ENCODE results near the gene LRRC4C. TPM values are rescaled to one million over a fixed set of nuclear protein-coding genes. Genes with fewer than 3 reads are reported as not detected.

Gene LRRC4C
- polyA plus RNA-seq, 1 of the 3 experiments (the other 2 are of a cell fraction) = 0.16 TPM

- TF ChIP-seq ZBTB33 (IDR thresholded peaks at IDR 0.05; ENCODE audit: borderline replicate concordance, low read depth) = no peak
- no peak for TF ChIP-seq POLR2AphosphoS5 (IDR thresholded peaks at IDR 0.05; ENCODE audit: low read depth, low read length)
- no peak for TF ChIP-seq EZH2phosphoT487 (IDR thresholded peaks at IDR 0.05; ENCODE audit: borderline replicate concordance, low read depth)
- no peak for TF ChIP-seq RAD21 (IDR thresholded peaks at IDR 0.05; ENCODE audit: low read length)
- TF ChIP-seq SIN3A (IDR thresholded peaks at IDR 0.05; ENCODE audit: borderline replicate concordance, low read depth, low read length) = no peak
Observed at GRCh38 chr11:41323446-41323845, 136.0 kb downstream of the LRRC4C start (continued).

- no peaks in the 10 kb centered on the region for H4K20me1 ChIP-seq (ENCODE audit: insufficient read depth)
- no peak for DNase-seq
- no peaks in the 10 kb centered on the region for H3K4me1 ChIP-seq (ENCODE audit: control insufficient read depth in 1 of 2, insufficient read depth in 2 of 2, low read depth in 1 of 2, low read length in 1 of 2)
- no peak overlapping the region for H3K27ac ChIP-seq (ENCODE audit: low read depth in 2 of 2, low read length in 1 of 2)
- no peak overlapping the region for H3K4me3 ChIP-seq (ENCODE audit: low read depth in 2 of 2, low read length in 1 of 2)
- H3K9me2 ChIP-seq = no peaks in the 10 kb centered on the region
- H3K9me3 ChIP-seq = no peaks in the 10 kb centered on the region
- H3K27me3 ChIP-seq (ENCODE audit: insufficient read depth) = no peaks in the 10 kb centered on the region
- 15% methylated on average over 1 of the region's 1 CpG for WGBS (ENCODE audit: low lambda C conversion rate)
- H3K9ac ChIP-seq = no peak overlapping the region
- CTCF ChIA-PET = interaction anchor here (1.1 kb wide), 1 partner anchor 9 kb away, joined by 3 read pairs; no protein-coding TSS in a partner anchor
- H3K4me2 ChIP-seq = no peak overlapping the region
- no peaks in the 10 kb centered on the region for H3K36me3 ChIP-seq (replicated peaks in 1 of 2; ENCODE audit: control insufficient read depth in 1 of 2, insufficient read depth in 2 of 2, low read length in 1 of 2)
- no peaks in the 10 kb centered on the region for H3F3A ChIP-seq (replicated peaks; ENCODE audit: insufficient read depth)
- no peaks in the 10 kb centered on the region for H3K79me2 ChIP-seq (ENCODE audit: insufficient read depth)
- no peak for TF ChIP-seq TEAD4 (IDR thresholded peaks at IDR 0.05; ENCODE audit: borderline replicate concordance, insufficient read depth)
- TF ChIP-seq NFIC (IDR thresholded peaks at IDR 0.05; ENCODE audit: borderline replicate concordance) = no peak
- no peak for TF ChIP-seq RFX5 (IDR thresholded peaks at IDR 0.05; ENCODE audit: low read length)
- POLR2A ChIA-PET = no interaction called here
- H2AFZ ChIP-seq (ENCODE audit: low read depth) = no peak overlapping the region
Observed at GRCh38 chr11:41320653-41321052, 138.8 kb downstream of the LRRC4C start.

GRCh38 chr11:41320238-41320637 is 139.2 kb downstream of the LRRC4C start:
- Histone ChIP-seq H3K27ac (ENCODE audit: low read depth in 2 of 2, low read length in 1 of 2) (no peak overlapping the region), H2AFZ (ENCODE audit: low read depth) (no peak overlapping the region), H4K20me1 (ENCODE audit: insufficient read depth) (no peaks in the 10 kb centered on the region), H3K36me3 (replicated peaks in 1 of 2; ENCODE audit: control insufficient read depth in 1 of 2, insufficient read depth in 2 of 2, low read length in 1 of 2) (no peaks in the 10 kb centered on the region), H3K9me2 (no peaks in the 10 kb centered on the region), H3K9ac (no peak overlapping the region), H3K79me2 (ENCODE audit: insufficient read depth) (no peaks in the 10 kb centered on the region), H3K4me2 (no peak overlapping the region), H3K9me3 (no peaks in the 10 kb centered on the region), H3K4me1 (ENCODE audit: control insufficient read depth in 1 of 2, insufficient read depth in 2 of 2, low read depth in 1 of 2, low read length in 1 of 2) (no peaks in the 10 kb centered on the region), H3K27me3 (ENCODE audit: insufficient read depth) (no peaks in the 10 kb centered on the region), H3F3A (replicated peaks; ENCODE audit: insufficient read depth) (no peaks in the 10 kb centered on the region), H3K4me3 (ENCODE audit: low read depth in 2 of 2, low read length in 1 of 2) (no peak overlapping the region)
- POLR2A ChIA-PET = no interaction called here
- 4% methylated on average over 3 of the region's 3 CpGs for WGBS (ENCODE audit: low lambda C conversion rate)
- no peak for DNase-seq
- CTCF ChIA-PET = interaction anchor here (1.1 kb wide), 1 partner anchor 9 kb away, joined by 3 read pairs; no protein-coding TSS in a partner anchor
- TF ChIP-seq NFIC (IDR thresholded peaks at IDR 0.05; ENCODE audit: borderline replicate concordance) = no peak
- TF ChIP-seq TEAD4 (IDR thresholded peaks at IDR 0.05; ENCODE audit: borderline replicate concordance, insufficient read depth) = no peak
- no peak for TF ChIP-seq USF1 (IDR thresholded peaks at IDR 0.05; ENCODE audit: borderline replicate concordance, low read depth)
- no peak for TF ChIP-seq FOSL2 (IDR thresholded peaks at IDR 0.05; ENCODE audit: borderline replicate concordance, low read depth)
- TF ChIP-seq SMC3 (IDR thresholded peaks at IDR 0.05; ENCODE audit: low read depth, low read length) = no peak
- TF ChIP-seq REST (IDR thresholded peaks at IDR 0.05; ENCODE audit: low read depth, low read length) = no peak
- no peak for TF ChIP-seq ELF1 (IDR thresholded peaks at IDR 0.05)
- no peak for TF ChIP-seq GATA2 (CRISPR knock-in tag; IDR thresholded peaks at IDR 0.05)
- no peak for TF ChIP-seq TCF12 (IDR thresholded peaks at IDR 0.05)
- TF ChIP-seq RAD21 (IDR thresholded peaks at IDR 0.05; ENCODE audit: low read length) = no peak
- no peak for TF ChIP-seq FOXM1 (IDR thresholded peaks at IDR 0.05; ENCODE audit: low read depth)
- no peak for TF ChIP-seq CHD2 (IDR thresholded peaks at IDR 0.05; ENCODE audit: low read length, partially characterized antibody)
- no peak for TF ChIP-seq PBX3 (IDR thresholded peaks at IDR 0.05)
- TF ChIP-seq RCOR1 (IDR thresholded peaks at IDR 0.05; ENCODE audit: low read length) = no peak
- no peak for TF ChIP-seq TAF1 (IDR thresholded peaks at IDR 0.05; ENCODE audit: borderline replicate concordance, low read depth, low read length)

Measured in SK-N-SH (cell line).